Endothelial cell of umbilical vein (primary cell): Measurements from ENCODE around the gene AKT3. TPM values are rescaled to one million over a fixed set of nuclear protein-coding genes. Genes with fewer than 3 reads are reported as not detected.

ENCODE experiments used
- BruUV-seq: library from RNA; stranded (reverse); fragments of 400-500 nt; replicated peaks from 2 replicates; lab custom pipeline; 2021; lab: Mats Ljungman, UMichigan
- CTCF ChIA-PET: fragments of 300-600, 350-600 bp; sonication (Branson Sonifier 250); formaldehyde crosslinking; loops from one replicate; lab custom pipeline; 2021; ENCODE audit warnings: antibody characterized with exemption, inconsistent platforms; lab: Charles Lee
- POLR2A ChIA-PET: fragments of 300-600, 350-600 bp; sonication (Branson Sonifier 250); formaldehyde crosslinking; loops from one replicate; lab custom pipeline; 2021; ENCODE audit warnings: antibody characterized with exemption, inconsistent platforms; lab: Charles Lee
- DNase-seq: peaks from one replicate; pipeline ENCODE4 v3.0.0-alpha.2; 2011; ENCODE audit warnings: low read depth, low spot score
- FAIRE-seq: peaks from 2 replicates; lab custom pipeline; 2011; peaks lifted over from hg19 to GRCh38; lab: Jason Lieb, UNC
- H2AFZ ChIP-seq: 2 replicates; pipeline ENCODE4 v1.6.0; 2012; ENCODE audit warnings: low read depth, low read length, control low read depth, inconsistent platforms
- H3K27ac ChIP-seq: 2 replicates; pipeline ENCODE4 v1.5.1; 2011; ENCODE audit warnings: low read depth, mild to moderate bottlenecking, control low read depth, low read length, moderate library complexity; ENCODE audit not compliant: insufficient read depth
- H3K27me3 ChIP-seq, 2 experiments: 2 replicates each; pipeline versions ENCODE4 v1.6.0 to v1.6.1; 2011; ENCODE audit warnings: low read length in 2 of 2, mixed read lengths in 1 of 2; ENCODE audit not compliant: control insufficient read depth in 2 of 2, insufficient read depth in 2 of 2
- H3K36me3 ChIP-seq, 2 experiments: 2 replicates in 1 of 2; 3 replicates in 1 of 2; pipeline ENCODE4 v1.5.1; 2011; ENCODE audit warnings: low read length in 2 of 2, mild to moderate bottlenecking in 1 of 2, moderate library complexity in 1 of 2; ENCODE audit not compliant: control insufficient read depth in 2 of 2, insufficient read depth in 2 of 2; ENCODE audit errors: extremely low read depth in 1 of 2
- H3K4me1 ChIP-seq: 3 replicates; pipeline ENCODE4 v1.5.1; 2011; ENCODE audit warnings: mild to moderate bottlenecking, low read length; ENCODE audit not compliant: control insufficient read depth, insufficient read depth; ENCODE audit errors: extremely low read depth
- H3K4me2 ChIP-seq: 2 replicates; pipeline ENCODE4 v1.6.1; 2011; ENCODE audit warnings: low read length, control low read depth, mixed read lengths; ENCODE audit not compliant: insufficient read depth
- H3K4me3 ChIP-seq, 3 experiments: fragments of 200-600 bp in 1 of 3; sonication (generic), shearing (Covaris generic) in 1 of 3; replicated peaks in 1 of 3; 2 replicates each; pipeline ENCODE4 v1.5.1; 2011 to 2016; ENCODE audit warnings: control low read depth in 3 of 3, low read length in 3 of 3, mild to moderate bottlenecking in 2 of 3, inconsistent platforms in 1 of 3, low read depth in 1 of 3, moderate library complexity in 1 of 3; ENCODE audit not compliant: insufficient read depth in 1 of 3
- H3K79me2 ChIP-seq: 2 replicates; pipeline ENCODE4 v1.6.0; 2012; ENCODE audit warnings: low read length, inconsistent platforms; ENCODE audit not compliant: control insufficient read depth, insufficient read depth
- H3K9ac ChIP-seq: replicated peaks from 2 replicates; pipeline ENCODE3; 2011; ENCODE audit warnings: low read length, control low read depth; ENCODE audit not compliant: insufficient read depth; ENCODE audit errors: extremely low read depth
- H3K9me1 ChIP-seq: replicated peaks from 3 replicates; pipeline ENCODE4 v1.6.0; 2011; ENCODE audit warnings: mild to moderate bottlenecking, low read length; ENCODE audit not compliant: control insufficient read depth, insufficient read depth; ENCODE audit errors: extremely low read depth
- H3K9me3 ChIP-seq: replicated peaks from 2 replicates; pipeline ENCODE4 v1.5.1; 2012; ENCODE audit warnings: low read length, inconsistent platforms; ENCODE audit not compliant: control insufficient read depth, insufficient read depth
- H4K20me1 ChIP-seq: replicated peaks from 2 replicates; pipeline ENCODE3; 2011; ENCODE audit warnings: mild to moderate bottlenecking, low read length; ENCODE audit not compliant: control insufficient read depth, insufficient read depth; ENCODE audit errors: extremely low read depth
- EZH2 ChIP-seq: IDR thresholded peaks from 2 replicates; pipeline ENCODE4 v1.6.1; 2012; ENCODE audit warnings: borderline replicate concordance, low read depth, mild to moderate bottlenecking, moderate library complexity, low read length, inconsistent platforms; ENCODE audit not compliant: severe bottlenecking
- FOS ChIP-seq: IDR thresholded peaks from 2 replicates; pipeline ENCODE4 v1.6.1; 2011; ENCODE audit warnings: mild to moderate bottlenecking, low read length, moderate library complexity, borderline replicate concordance; ENCODE audit not compliant: insufficient read depth
- GATA2 ChIP-seq: IDR thresholded peaks from 2 replicates; pipeline ENCODE4 v1.7.0; 2011; ENCODE audit warnings: low read depth, mild to moderate bottlenecking, moderate library complexity, mixed read lengths, low read length; ENCODE audit not compliant: insufficient read length, insufficient read depth
- JUN ChIP-seq: IDR thresholded peaks from 2 replicates; pipeline ENCODE4 v1.6.1; 2011; ENCODE audit warnings: borderline replicate concordance, low read depth; ENCODE audit not compliant: insufficient read length, insufficient read depth
- MYC ChIP-seq: IDR thresholded peaks from one replicate; pipeline ENCODE4 v1.6.1; 2011; ENCODE audit warnings: mild to moderate bottlenecking, low read depth, low read length
- POLR2A ChIP-seq: IDR thresholded peaks from 2 replicates; pipeline ENCODE4 v1.6.1; 2012; ENCODE audit warnings: low read depth, mild to moderate bottlenecking, control low read depth, low read length
- POLR2AphosphoS5 ChIP-seq: IDR thresholded peaks from 2 replicates; pipeline ENCODE4 v1.6.1; 2012; ENCODE audit warnings: low read depth, mild to moderate bottlenecking, control low read depth, low read length, moderate library complexity; ENCODE audit not compliant: insufficient read depth
- dilution Hi-C: fragments of 300-500 bp; cut with MboI; formaldehyde crosslinking; loops from one replicate; pipeline ENCODE4 v1.15.0; 2019; ENCODE audit warnings: low sequenced_read_pairs; ENCODE audit not compliant: extremely low pct_ligation_motif_present
- intact Hi-C: fragments of 100-400 bp; cut with micrococcal nuclease; formaldehyde crosslinking; loops from one replicate; pipeline ENCODE4 v1.10.0; 2022
- polyA plus RNA-seq, 4 experiments: library from polyadenylated mRNA; depleted of rRNA in 3 of 4; stranded (reverse) in 3 of 4; unstranded in 1 of 4; fragments of >200 nt; gene quantifications; 2 replicates each; pipeline versions ENCODE4 v1.2.1 to v1.2.3, GENCODE V29; 2011 to 2012; ENCODE audit warnings: missing spikeins in 1 of 4
- total RNA-seq: library from RNA; stranded (reverse); gene quantifications from 2 replicates; pipeline ENCODE4 v1.2.3, GENCODE V29; 2021
- TF ChIP-seq, protein P1 (sequence below), 2 donors: IDR thresholded peaks; 1 replicate in 1 of 2; 2 replicates in 1 of 2; pipeline ENCODE4 v1.5.1; 2011; ENCODE audit warnings: low read length in 2 of 2, mild to moderate bottlenecking in 2 of 2, moderate library complexity in 2 of 2, control low read depth in 1 of 2, inconsistent platforms in 1 of 2, low read depth in 1 of 2; ENCODE audit not compliant: insufficient read depth in 1 of 2; ENCODE audit errors: extremely low read depth in 1 of 2
- TF ChIP-seq, protein P2 (sequence below): IDR thresholded peaks from 2 replicates; pipeline ENCODE4 v1.6.1; 2011; ENCODE audit not compliant: insufficient read depth, insufficient read length

AKT3 gene
- total and polyA plus RNA-seq, 2 donors (not counting 3 experiments of a cell fraction or from before 2014, with no cell fraction given): 20.6 to 97.1 TPM

GRCh38 chr1:243739335-243740003 is 110.6 kb downstream of the AKT3 start:
- H3K4me1 ChIP-seq: peaks cover 3% of the 10 kb centered on the region
- TF ChIP-seq MYC: no peak
- no peak overlapping the region for H2AFZ ChIP-seq
- no peak overlapping the region for H3K4me3 ChIP-seq
- intact Hi-C loops (loop anchor here (10.0 kb wide), 1 partner anchor 215 kb away; no protein-coding TSS in a partner anchor), dilution Hi-C loops (no loop called here)
- H3K9ac ChIP-seq: no peak overlapping the region
- H3K79me2 ChIP-seq: peaks cover 9% of the 10 kb centered on the region
- no peak for DNase-seq
- CTCF ChIA-PET: interaction anchor here (1.0 to 1.5 kb wide), 2 partner anchors 8 to 16 kb away, joined by 3 to 4 read pairs; no protein-coding TSS in a partner anchor
- no peaks in the 10 kb centered on the region for H3K9me3 ChIP-seq
- H3K4me2 ChIP-seq: no peak overlapping the region
- no peaks in the 10 kb centered on the region for H3K9me1 ChIP-seq
- POLR2A ChIA-PET: no interaction called here
- H3K36me3 ChIP-seq: no peaks in the 10 kb centered on the region
- no TSS peak for BruUV-seq
- no peak for FAIRE-seq
- no peaks in the 10 kb centered on the region for H3K27me3 ChIP-seq
- H3K27ac ChIP-seq: no peak overlapping the region
- peaks cover 2% of the 10 kb centered on the region for H4K20me1 ChIP-seq

DNA sequence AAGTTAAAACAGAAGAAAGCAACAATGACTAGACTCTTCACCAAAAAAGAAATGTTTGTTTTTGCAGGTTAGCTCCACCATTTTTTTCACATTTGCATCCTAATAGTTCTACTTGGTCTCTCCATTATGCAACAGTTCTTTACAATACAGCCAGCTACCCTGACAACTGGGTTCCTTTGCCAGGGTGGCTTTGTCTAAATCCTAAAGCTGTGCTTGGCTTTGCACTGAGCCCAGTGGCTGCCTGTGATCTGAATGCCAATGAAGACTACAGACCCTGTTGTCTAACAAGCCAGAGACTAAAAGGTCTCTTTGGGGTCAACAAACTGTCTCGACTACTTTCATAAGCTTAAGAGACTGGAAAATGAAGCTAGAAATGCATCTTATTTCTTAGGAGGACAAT is 112.0 kb downstream of the AKT3 start:
- Histone ChIP-seq H3K27me3 (no peaks in the 10 kb centered on the region), H3K4me3 (no peak overlapping the region), H3K9me1 (no peaks in the 10 kb centered on the region), H2AFZ (no peak overlapping the region), H3K36me3 (no peaks in the 10 kb centered on the region), H3K9ac (no peak overlapping the region), H3K27ac (no peak overlapping the region), H3K4me2 (no peak overlapping the region), H3K9me3 (no peaks in the 10 kb centered on the region), H4K20me1 (peaks cover 2% of the 10 kb centered on the region), H3K79me2 (peaks cover 5% of the 10 kb centered on the region), H3K4me1 (peaks cover under 1% of the 10 kb centered on the region)
- intact Hi-C loops (no loop called here), dilution Hi-C loops (no loop called here)
- TF ChIP-seq, protein P1, sequence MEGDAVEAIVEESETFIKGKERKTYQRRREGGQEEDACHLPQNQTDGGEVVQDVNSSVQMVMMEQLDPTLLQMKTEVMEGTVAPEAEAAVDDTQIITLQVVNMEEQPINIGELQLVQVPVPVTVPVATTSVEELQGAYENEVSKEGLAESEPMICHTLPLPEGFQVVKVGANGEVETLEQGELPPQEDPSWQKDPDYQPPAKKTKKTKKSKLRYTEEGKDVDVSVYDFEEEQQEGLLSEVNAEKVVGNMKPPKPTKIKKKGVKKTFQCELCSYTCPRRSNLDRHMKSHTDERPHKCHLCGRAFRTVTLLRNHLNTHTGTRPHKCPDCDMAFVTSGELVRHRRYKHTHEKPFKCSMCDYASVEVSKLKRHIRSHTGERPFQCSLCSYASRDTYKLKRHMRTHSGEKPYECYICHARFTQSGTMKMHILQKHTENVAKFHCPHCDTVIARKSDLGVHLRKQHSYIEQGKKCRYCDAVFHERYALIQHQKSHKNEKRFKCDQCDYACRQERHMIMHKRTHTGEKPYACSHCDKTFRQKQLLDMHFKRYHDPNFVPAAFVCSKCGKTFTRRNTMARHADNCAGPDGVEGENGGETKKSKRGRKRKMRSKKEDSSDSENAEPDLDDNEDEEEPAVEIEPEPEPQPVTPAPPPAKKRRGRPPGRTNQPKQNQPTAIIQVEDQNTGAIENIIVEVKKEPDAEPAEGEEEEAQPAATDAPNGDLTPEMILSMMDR (IDR thresholded peaks at IDR 0.05; ENCODE audit: extremely low read depth in 1 of 2, insufficient read depth in 1 of 2, low read depth in 1 of 2, low read length in 2 of 2): no peak
- no peak for TF ChIP-seq MYC
- no peak for TF ChIP-seq GATA2
- TF ChIP-seq POLR2A: no peak
- no peak for TF ChIP-seq JUN
- TF ChIP-seq, protein P2, sequence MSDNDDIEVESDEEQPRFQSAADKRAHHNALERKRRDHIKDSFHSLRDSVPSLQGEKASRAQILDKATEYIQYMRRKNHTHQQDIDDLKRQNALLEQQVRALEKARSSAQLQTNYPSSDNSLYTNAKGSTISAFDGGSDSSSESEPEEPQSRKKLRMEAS: no peak
- no peak for TF ChIP-seq EZH2
- no peak for TF ChIP-seq FOS
- no peak for TF ChIP-seq POLR2AphosphoS5
- BruUV-seq: no TSS peak
- CTCF ChIA-PET: interaction anchor here (1.3 kb wide), 1 partner anchor 10 kb away, joined by 3 read pairs; no protein-coding TSS in a partner anchor
- FAIRE-seq (no peak), DNase-seq (no peak)
- POLR2A ChIA-PET: no interaction called here
